ENCODE data around the gene PCMTD2. TPM values are rescaled to one million over a fixed set of nuclear protein-coding genes. Genes with fewer than 3 reads are reported as not detected.
"Not testable (repeated sequence)": the region's sequence is repeated elsewhere in the genome, so short reads cannot be mapped to it uniquely, and the experiment has no call there.

The PCMTD2 gene
- total RNA-seq, 1 donor from 2014 or later: 94.6 TPM

DNA sequence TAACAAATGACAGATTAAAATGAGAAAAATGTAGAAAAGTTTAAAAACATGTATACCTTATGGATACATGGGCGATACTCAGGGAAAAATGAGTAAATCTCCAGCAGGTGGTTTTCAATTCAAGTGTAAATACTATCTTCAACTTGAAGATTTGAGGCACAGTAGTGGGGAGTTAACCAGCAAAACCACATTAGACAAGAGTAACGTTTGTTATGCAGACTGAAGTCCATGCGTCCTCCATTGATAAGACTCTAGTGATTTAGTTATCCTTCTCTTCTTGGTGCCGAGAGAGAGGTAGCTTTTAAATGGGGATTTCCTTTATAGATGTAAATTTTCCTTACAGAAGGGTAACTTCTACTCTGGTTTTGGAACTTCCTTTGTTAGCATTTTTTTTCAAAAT is 28.1 kb downstream of the PCMTD2 start:
- Mint-ChIP-seq H3K27me3 (ENCODE audit: unreplicated experiment) (peaks cover 23% of the 10 kb centered on the region), H3K4me3 (ENCODE audit: unreplicated experiment) (no peak overlapping the region), H3K9me3 (ENCODE audit: unreplicated experiment) (no peaks in the 10 kb centered on the region), H3K4me1 (ENCODE audit: unreplicated experiment) (no peaks in the 10 kb centered on the region), H3K27ac (ENCODE audit: unreplicated experiment) (no peak overlapping the region), H3K36me3 (ENCODE audit: unreplicated experiment) (no peaks in the 10 kb centered on the region)
- no peak for DNase-seq (ENCODE audit: extremely low spot score, unreplicated experiment)
- TF ChIP-seq, protein P1, sequence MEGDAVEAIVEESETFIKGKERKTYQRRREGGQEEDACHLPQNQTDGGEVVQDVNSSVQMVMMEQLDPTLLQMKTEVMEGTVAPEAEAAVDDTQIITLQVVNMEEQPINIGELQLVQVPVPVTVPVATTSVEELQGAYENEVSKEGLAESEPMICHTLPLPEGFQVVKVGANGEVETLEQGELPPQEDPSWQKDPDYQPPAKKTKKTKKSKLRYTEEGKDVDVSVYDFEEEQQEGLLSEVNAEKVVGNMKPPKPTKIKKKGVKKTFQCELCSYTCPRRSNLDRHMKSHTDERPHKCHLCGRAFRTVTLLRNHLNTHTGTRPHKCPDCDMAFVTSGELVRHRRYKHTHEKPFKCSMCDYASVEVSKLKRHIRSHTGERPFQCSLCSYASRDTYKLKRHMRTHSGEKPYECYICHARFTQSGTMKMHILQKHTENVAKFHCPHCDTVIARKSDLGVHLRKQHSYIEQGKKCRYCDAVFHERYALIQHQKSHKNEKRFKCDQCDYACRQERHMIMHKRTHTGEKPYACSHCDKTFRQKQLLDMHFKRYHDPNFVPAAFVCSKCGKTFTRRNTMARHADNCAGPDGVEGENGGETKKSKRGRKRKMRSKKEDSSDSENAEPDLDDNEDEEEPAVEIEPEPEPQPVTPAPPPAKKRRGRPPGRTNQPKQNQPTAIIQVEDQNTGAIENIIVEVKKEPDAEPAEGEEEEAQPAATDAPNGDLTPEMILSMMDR (IDR thresholded peaks at IDR 0.05): no peak

DNA sequence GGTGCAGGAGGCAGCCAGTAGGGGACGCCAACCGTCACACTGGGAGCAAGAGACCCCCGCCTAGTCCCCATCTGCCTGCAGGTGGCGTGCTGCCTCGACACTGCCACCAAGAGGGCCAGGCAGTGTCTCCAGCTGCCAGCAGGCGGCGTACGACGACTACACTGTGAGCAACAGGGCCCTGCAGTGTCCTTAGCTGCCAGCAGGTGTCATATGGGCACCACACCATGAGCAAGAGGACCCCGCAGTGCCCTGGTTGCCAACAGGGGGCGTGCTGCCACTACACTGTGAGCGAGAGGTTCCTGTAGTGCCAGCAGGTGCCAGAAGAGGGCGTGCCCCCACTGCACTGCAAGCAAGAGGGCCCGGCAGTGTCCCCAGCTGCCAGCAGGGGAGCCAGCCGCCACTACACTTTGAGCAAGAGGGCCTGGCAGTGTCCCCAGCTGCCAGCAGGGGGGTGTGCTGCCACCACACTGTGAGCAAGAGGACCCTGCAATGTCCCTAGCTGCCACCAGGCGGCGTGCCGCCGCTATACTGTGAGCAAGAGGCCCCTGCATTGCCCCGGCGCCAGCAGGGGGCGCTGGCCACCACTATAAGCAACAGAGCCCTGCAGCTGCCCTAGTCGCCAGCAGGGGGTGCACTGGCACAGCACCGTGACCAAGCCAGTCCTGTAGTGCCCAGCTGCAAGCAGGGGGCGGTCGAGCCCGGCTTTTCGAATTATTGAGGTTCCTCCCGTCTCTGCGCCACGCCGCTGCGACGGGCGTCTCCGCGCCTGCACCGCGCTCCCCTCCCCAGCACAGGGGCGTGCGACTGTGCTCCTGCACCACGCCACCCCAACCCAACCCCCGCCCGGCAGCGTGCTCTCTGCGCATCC is 30.3 kb downstream of the PCMTD2 start:
- H3K27ac Mint-ChIP-seq (ENCODE audit: unreplicated experiment); H3K36me3 Mint-ChIP-seq (ENCODE audit: unreplicated experiment); H3K9me3 Mint-ChIP-seq (ENCODE audit: unreplicated experiment); H3K4me1 Mint-ChIP-seq (ENCODE audit: unreplicated experiment); H3K4me3 Mint-ChIP-seq (ENCODE audit: unreplicated experiment): not testable (repeated sequence)
- TF ChIP-seq, protein P1 (IDR thresholded peaks at IDR 0.05): peak; percentile 68
- H3K27me3 Mint-ChIP-seq (ENCODE audit: unreplicated experiment): peaks cover 23% of the 10 kb centered on the region
- peak; percentile 91 for DNase-seq (ENCODE audit: extremely low spot score, unreplicated experiment)

DNA sequence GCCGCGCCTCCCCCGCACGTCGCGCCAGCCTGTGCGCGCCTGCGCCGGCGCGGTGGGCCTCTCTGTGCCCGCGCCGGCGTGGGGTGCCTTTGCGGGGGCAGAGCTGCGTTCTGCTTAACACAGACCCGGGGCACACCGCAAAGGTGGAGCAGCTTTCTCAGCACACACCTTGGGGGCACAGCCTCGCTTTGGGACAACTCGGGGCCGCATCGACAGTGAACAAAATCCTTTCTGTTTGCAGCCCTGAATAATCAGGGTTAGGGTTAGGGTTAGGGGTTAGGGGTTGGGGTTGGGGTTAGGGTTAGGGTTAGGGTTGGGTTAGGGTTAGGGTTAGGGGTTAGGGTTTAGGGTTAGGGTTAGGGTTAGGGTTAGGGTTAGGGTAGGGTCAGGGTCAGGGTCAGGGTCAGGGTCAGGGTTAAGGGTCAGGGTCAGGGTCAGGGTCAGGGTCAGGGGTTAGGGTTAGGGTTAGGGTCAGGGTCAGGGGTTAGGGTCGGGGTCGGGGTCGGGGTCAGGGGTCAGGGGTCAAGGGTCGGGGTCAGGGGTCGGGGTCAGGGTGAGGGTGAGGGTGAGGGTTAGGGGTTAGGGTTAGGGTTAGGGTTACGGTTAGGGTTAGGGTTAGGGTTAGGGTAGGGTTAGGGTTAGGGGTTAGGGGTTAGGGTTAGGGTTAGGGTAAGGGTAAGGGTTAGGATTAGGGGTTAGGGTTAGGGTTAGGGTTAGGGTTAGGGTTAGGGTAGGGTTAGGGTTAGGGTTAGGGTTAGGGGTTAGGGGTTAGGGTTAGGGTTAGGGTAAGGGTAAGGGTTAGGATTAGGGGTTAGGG is 31.1 kb downstream of the PCMTD2 start:
- H3K4me3 Mint-ChIP-seq (ENCODE audit: unreplicated experiment); H3K27ac Mint-ChIP-seq (ENCODE audit: unreplicated experiment); H3K9me3 Mint-ChIP-seq (ENCODE audit: unreplicated experiment); H3K36me3 Mint-ChIP-seq (ENCODE audit: unreplicated experiment); H3K4me1 Mint-ChIP-seq (ENCODE audit: unreplicated experiment); DNase-seq (ENCODE audit: extremely low spot score, unreplicated experiment): not testable (repeated sequence)
- peaks cover 22% of the 10 kb centered on the region for H3K27me3 Mint-ChIP-seq (ENCODE audit: unreplicated experiment)

DNA sequence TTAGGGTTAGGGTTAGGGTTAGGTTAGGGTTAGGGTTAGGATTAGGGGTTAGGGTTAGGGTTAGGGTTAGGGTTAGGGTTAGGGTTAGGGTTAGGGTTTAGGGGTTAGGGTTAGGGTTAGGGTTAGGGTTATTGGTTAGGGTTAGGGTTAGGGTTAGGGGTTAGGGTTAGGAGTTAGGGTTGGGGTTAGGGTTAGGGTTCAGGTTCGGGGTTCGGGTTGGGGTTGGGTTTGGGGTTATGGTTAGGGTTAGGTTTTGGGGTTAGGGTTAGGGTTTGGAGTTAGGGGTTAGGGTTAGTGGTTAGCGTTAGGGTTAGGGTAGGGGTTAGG is 31.7 kb downstream of the PCMTD2 start:
- H3K4me3 Mint-ChIP-seq (ENCODE audit: unreplicated experiment); H3K27ac Mint-ChIP-seq (ENCODE audit: unreplicated experiment); H3K36me3 Mint-ChIP-seq (ENCODE audit: unreplicated experiment): not testable (repeated sequence)

DNA sequence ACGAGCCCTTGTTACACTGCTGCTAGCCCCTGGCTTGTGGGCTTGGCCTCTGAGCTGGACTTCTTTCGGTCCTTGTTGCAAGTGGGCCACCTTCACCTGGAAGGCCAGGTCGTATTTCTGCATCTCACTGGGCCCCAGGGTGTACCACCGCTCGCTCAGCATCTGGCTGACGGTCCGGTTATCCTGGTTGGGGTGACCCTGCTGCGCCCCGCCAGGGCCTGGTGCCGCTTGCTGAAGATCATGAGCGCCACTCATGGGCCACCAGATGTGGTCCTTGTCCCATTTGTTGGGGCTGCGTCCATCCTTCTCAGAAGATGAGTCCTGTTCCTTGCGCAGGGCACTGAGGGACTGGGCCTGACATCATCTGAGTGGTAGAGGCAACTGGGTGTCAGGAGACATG is 36.6 kb downstream of the PCMTD2 start:
- H3K4me3 Mint-ChIP-seq (ENCODE audit: unreplicated experiment); H3K27ac Mint-ChIP-seq (ENCODE audit: unreplicated experiment); H3K4me1 Mint-ChIP-seq (ENCODE audit: unreplicated experiment); H3K27me3 Mint-ChIP-seq (ENCODE audit: unreplicated experiment); H3K36me3 Mint-ChIP-seq (ENCODE audit: unreplicated experiment); H3K9me3 Mint-ChIP-seq (ENCODE audit: unreplicated experiment); DNase-seq (ENCODE audit: extremely low spot score, unreplicated experiment): not testable (repeated sequence)

More for the DNA sequence above, 31.7 kb downstream of the PCMTD2 start:
- H3K4me1 Mint-ChIP-seq (ENCODE audit: unreplicated experiment); H3K9me3 Mint-ChIP-seq (ENCODE audit: unreplicated experiment); DNase-seq (ENCODE audit: extremely low spot score, unreplicated experiment): not testable (repeated sequence)
- peaks cover 18% of the 10 kb centered on the region for H3K27me3 Mint-ChIP-seq (ENCODE audit: unreplicated experiment)

DNA sequence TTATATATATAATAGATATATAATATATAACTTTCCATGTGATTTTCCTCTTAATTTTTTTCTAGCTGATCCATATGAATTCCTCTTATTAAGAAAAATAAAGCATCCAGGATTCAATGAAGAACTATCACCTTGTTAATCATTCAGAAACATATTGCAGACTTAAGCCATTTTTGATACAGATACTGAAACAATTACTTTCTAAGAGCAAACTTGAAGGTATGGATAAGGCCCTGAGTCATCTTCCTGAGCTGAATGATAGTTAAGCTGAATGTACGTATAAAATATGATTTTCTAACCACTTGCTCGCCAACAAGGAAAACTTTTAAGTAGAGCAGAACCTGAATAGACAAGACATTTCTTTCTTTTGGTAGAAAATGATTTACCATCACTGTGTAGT is 47.5 kb downstream of the PCMTD2 start:
- not testable (repeated sequence) for H3K36me3 Mint-ChIP-seq (ENCODE audit: unreplicated experiment); H3K9me3 Mint-ChIP-seq (ENCODE audit: unreplicated experiment); H3K4me3 Mint-ChIP-seq (ENCODE audit: unreplicated experiment); DNase-seq (ENCODE audit: extremely low spot score, unreplicated experiment); H3K27ac Mint-ChIP-seq (ENCODE audit: unreplicated experiment); H3K27me3 Mint-ChIP-seq (ENCODE audit: unreplicated experiment); H3K4me1 Mint-ChIP-seq (ENCODE audit: unreplicated experiment)

DNA sequence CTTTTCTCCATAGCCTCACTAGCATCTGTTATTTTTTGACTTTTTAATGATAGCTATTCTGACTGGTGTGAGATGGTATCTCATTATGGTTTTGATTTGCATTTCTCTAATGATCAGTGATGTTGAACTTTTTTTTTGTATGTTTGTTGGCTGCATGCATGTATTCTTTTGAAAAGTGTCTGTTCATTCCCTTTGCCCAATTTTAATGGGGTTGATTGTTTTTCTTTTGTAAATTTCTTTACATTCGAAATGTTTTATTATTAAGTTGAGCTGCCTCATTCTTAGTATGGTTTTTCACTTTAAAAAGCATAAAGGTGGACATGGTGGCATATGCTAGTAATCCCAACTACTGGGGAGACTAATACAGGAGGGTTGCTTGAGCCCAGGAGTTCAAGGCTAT is 58.2 kb downstream of the PCMTD2 start:
- not testable (repeated sequence) for DNase-seq (ENCODE audit: extremely low spot score, unreplicated experiment); H3K36me3 Mint-ChIP-seq (ENCODE audit: unreplicated experiment); H3K27ac Mint-ChIP-seq (ENCODE audit: unreplicated experiment); H3K4me3 Mint-ChIP-seq (ENCODE audit: unreplicated experiment); H3K4me1 Mint-ChIP-seq (ENCODE audit: unreplicated experiment); H3K9me3 Mint-ChIP-seq (ENCODE audit: unreplicated experiment)
- H3K27me3 Mint-ChIP-seq (ENCODE audit: unreplicated experiment): peaks cover 24% of the 10 kb centered on the region

DNA sequence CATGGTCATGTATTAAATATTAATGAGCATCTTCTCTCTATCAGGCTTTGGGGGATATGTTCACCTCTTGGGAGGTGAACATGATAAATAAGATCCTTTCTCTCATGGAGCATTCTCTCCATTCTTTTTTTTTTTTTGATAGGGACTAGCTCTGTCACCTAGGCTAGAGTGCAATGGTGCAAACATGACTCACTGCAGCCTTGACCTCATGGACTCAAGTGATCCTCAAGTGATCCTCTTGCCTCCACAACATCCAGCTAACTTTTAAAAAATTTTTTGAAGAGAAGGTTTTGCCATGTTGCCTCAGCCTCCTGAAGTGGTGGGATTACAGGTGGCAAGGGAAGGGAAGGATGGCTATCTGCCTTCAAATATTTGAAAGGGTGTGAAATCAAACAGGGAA is 59.8 kb downstream of the PCMTD2 start:
- not testable (repeated sequence) for H3K4me1 Mint-ChIP-seq (ENCODE audit: unreplicated experiment); DNase-seq (ENCODE audit: extremely low spot score, unreplicated experiment); H3K9me3 Mint-ChIP-seq (ENCODE audit: unreplicated experiment); H3K36me3 Mint-ChIP-seq (ENCODE audit: unreplicated experiment); H3K27ac Mint-ChIP-seq (ENCODE audit: unreplicated experiment)
- Mint-ChIP-seq H3K4me3 (ENCODE audit: unreplicated experiment) (peak overlapping the region; percentile 14), H3K27me3 (ENCODE audit: unreplicated experiment) (peaks cover 31% of the 10 kb centered on the region)

DNA sequence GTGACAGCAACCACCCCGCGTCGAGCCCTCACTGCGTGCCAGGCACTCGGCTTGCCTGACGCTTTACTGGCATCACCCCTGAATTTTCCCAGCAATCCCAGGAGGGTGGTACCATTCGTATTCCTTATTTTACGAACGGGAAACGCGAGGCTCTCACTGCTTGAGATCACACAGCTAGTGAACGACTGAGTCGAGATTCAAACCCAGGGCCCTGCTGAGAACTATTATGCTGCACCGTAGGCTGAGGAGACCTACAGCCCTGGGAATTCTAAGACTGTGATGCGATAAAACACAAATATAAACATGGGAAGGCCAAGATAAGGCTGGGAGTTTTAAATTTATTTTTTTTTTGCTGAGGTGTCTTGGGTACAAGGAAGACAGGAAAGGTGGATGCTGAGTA is 60.3 kb downstream of the PCMTD2 start:
- not testable (repeated sequence) for H3K4me1 Mint-ChIP-seq (ENCODE audit: unreplicated experiment); H3K27ac Mint-ChIP-seq (ENCODE audit: unreplicated experiment); DNase-seq (ENCODE audit: extremely low spot score, unreplicated experiment); H3K9me3 Mint-ChIP-seq (ENCODE audit: unreplicated experiment); H3K36me3 Mint-ChIP-seq (ENCODE audit: unreplicated experiment)
- peak overlapping the region; percentile 27 for H3K4me3 Mint-ChIP-seq (ENCODE audit: unreplicated experiment)
- H3K27me3 Mint-ChIP-seq (ENCODE audit: unreplicated experiment): peaks cover 31% of the 10 kb centered on the region

DNA sequence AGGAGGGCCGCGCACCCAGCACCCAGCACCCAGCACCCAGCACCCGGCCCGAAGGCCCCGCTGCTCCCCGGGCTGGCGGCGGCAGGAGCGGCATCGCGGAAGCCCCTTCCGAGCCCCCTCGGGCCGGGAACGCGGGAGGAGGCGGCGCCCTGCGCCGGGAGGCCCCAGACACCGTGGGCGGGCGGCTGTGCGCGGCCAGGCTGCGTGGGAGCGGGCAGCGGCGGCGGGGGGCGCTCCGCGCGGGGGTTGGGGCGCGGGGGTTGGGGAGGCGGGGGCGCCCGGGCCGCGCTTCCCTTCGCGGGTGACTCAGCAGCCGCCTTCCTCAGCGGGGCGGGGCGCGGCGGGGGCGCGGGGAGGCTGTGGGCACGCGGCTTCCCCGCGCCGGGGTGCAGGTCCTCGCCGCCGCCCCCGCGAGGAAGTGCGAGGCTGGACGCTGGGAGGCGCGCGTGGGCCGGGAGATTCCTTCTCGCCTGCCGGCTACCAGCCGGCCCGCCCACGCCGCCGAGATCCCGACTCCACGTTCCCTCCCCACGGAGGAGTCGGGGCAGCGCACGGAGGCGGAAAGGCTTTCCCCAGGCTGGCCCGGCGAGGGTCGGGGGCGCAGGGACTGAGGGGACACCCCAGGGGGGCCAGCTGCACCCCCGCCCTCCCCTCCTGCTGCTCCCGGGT is 61.0 kb downstream of the PCMTD2 start:
- not testable (repeated sequence) for H3K4me3 Mint-ChIP-seq (ENCODE audit: unreplicated experiment); H3K27ac Mint-ChIP-seq (ENCODE audit: unreplicated experiment); H3K36me3 Mint-ChIP-seq (ENCODE audit: unreplicated experiment); H3K9me3 Mint-ChIP-seq (ENCODE audit: unreplicated experiment); H3K4me1 Mint-ChIP-seq (ENCODE audit: unreplicated experiment); DNase-seq (ENCODE audit: extremely low spot score, unreplicated experiment)
- H3K27me3 Mint-ChIP-seq (ENCODE audit: unreplicated experiment): peaks cover 31% of the 10 kb centered on the region

All from osteocyte (in vitro differentiated cells).